Neuronal stem cell (in vitro differentiated cells): ENCODE data around the gene TRIM14.

ENCODE experiments used
- DNase-seq: peaks from one replicate; pipeline ENCODE4 v3.0.0-alpha.2; 2013; ENCODE audit warnings: low spot score
- H2AFZ ChIP-seq: one replicate; pipeline ENCODE4 v1.6.1; 2013; ENCODE audit warnings: mild to moderate bottlenecking, low read length, inconsistent platforms
- H2AK5ac ChIP-seq: 2 replicates; pipeline ENCODE4 v1.6.1; 2013; ENCODE audit warnings: low read depth, mild to moderate bottlenecking, inconsistent platforms, low read length, moderate library complexity, mixed read lengths
- H2BK120ac ChIP-seq: 2 replicates; pipeline ENCODE4 v1.6.1; 2013; ENCODE audit warnings: low read depth, mild to moderate bottlenecking, inconsistent platforms, low read length, moderate library complexity, mixed read lengths
- H2BK12ac ChIP-seq: one replicate; pipeline ENCODE4 v1.6.1; 2013; ENCODE audit warnings: low read length, inconsistent platforms
- H2BK15ac ChIP-seq: 2 replicates; pipeline ENCODE4 v1.6.1; 2013; ENCODE audit warnings: mild to moderate bottlenecking, low read length, inconsistent platforms, mixed read lengths
- H2BK5ac ChIP-seq: one replicate; pipeline ENCODE4 v1.6.1; 2013; ENCODE audit warnings: inconsistent platforms, mild to moderate bottlenecking, low read length, moderate library complexity
- H3K14ac ChIP-seq: one replicate; pipeline ENCODE4 v1.6.1; 2013; ENCODE audit warnings: low read length, inconsistent platforms
- H3K18ac ChIP-seq: 2 replicates; pipeline ENCODE4 v1.6.1; 2013; ENCODE audit warnings: low read length, inconsistent platforms
- H3K23ac ChIP-seq: 2 replicates; pipeline ENCODE4 v1.6.1; 2013; ENCODE audit warnings: low read depth, mild to moderate bottlenecking, mixed read lengths, low read length, inconsistent platforms; ENCODE audit not compliant: poor library complexity
- H3K27ac ChIP-seq: replicated peaks from 3 replicates; pipeline ENCODE4 v1.5.1; 2013; ENCODE audit warnings: low read length, inconsistent platforms
- H3K27me3 ChIP-seq, 3 experiments: 2 replicates each; pipeline ENCODE4 v1.6.1; 2013; ENCODE audit warnings: low read length in 3 of 3, mild to moderate bottlenecking in 2 of 3, inconsistent platforms in 1 of 3, low read depth in 1 of 3, mixed read lengths in 1 of 3, moderate library complexity in 1 of 3; ENCODE audit not compliant: control insufficient read depth in 3 of 3, insufficient read depth in 3 of 3
- H3K36me3 ChIP-seq, 2 donors: replicated peaks in 1 of 2; 2 replicates each; pipeline ENCODE4 v1.6.1; 2013; ENCODE audit warnings: low read length in 2 of 2; ENCODE audit not compliant: control insufficient read depth in 2 of 2, insufficient read depth in 2 of 2
- H3K4ac ChIP-seq: 2 replicates; pipeline ENCODE4 v1.6.1; 2013; ENCODE audit warnings: inconsistent platforms, mild to moderate bottlenecking, low read length, moderate library complexity
- H3K4me1 ChIP-seq, 2 donors: 1 replicate in 1 of 2; 2 replicates in 1 of 2; pipeline ENCODE4 v1.6.1; 2013; ENCODE audit warnings: low read length in 2 of 2, low read depth in 1 of 2; ENCODE audit not compliant: control insufficient read depth in 2 of 2, insufficient read depth in 1 of 2
- H3K4me2 ChIP-seq: one replicate; pipeline ENCODE4 v1.6.1; 2013; ENCODE audit warnings: mild to moderate bottlenecking, low read length, inconsistent platforms; ENCODE audit not compliant: insufficient read depth, poor library complexity, severe bottlenecking
- H3K4me3 ChIP-seq, 2 donors: 2 replicates each; pipeline ENCODE4 v1.5.1; 2013; ENCODE audit warnings: low read length in 2 of 2, mild to moderate bottlenecking in 2 of 2, inconsistent platforms in 1 of 2, moderate library complexity in 1 of 2
- H3K79me1 ChIP-seq: one replicate; pipeline ENCODE4 v1.6.1; 2013; ENCODE audit warnings: low read depth, mild to moderate bottlenecking, inconsistent platforms, low read length, moderate library complexity
- H3K9ac ChIP-seq: one replicate; pipeline ENCODE4 v1.6.1; 2013; ENCODE audit warnings: mild to moderate bottlenecking, low read depth, low read length, inconsistent platforms; ENCODE audit not compliant: poor library complexity
- H3K9me3 ChIP-seq, 2 donors: replicated peaks in 1 of 2; 2 replicates each; pipeline versions ENCODE3 to v1.6.1; 2013; ENCODE audit warnings: low read length in 2 of 2, mild to moderate bottlenecking in 2 of 2, inconsistent platforms in 1 of 2, low read depth in 1 of 2, mixed read lengths in 1 of 2, moderate library complexity in 1 of 2; ENCODE audit not compliant: control insufficient read depth in 2 of 2, insufficient read depth in 1 of 2
- H4K8ac ChIP-seq: one replicate; pipeline ENCODE4 v1.6.1; 2013; ENCODE audit warnings: low read depth, mild to moderate bottlenecking, inconsistent platforms, low read length, moderate library complexity
- H4K91ac ChIP-seq: one replicate; pipeline ENCODE4 v1.6.1; 2013; ENCODE audit warnings: low read length, low read depth, mild to moderate bottlenecking, inconsistent platforms; ENCODE audit not compliant: poor library complexity
- WGBS, 2 donors: extraction: QIAGEN DNeasy Blood & Tissue Kit; methylation state at CpG; one replicate each; pipeline ENCODE4 v1.1.7; 2013; ENCODE audit warnings: missing lambda C conversion rate in 2 of 2, mixed read lengths in 1 of 2; ENCODE audit not compliant: insufficient read length in 2 of 2, insufficient replicate concordance in 1 of 2; ENCODE audit errors: extremely low coverage in 2 of 2; 5-methylcytosine and 5-hydroxymethylcytosine counted together

TRIM14 gene

DNA sequence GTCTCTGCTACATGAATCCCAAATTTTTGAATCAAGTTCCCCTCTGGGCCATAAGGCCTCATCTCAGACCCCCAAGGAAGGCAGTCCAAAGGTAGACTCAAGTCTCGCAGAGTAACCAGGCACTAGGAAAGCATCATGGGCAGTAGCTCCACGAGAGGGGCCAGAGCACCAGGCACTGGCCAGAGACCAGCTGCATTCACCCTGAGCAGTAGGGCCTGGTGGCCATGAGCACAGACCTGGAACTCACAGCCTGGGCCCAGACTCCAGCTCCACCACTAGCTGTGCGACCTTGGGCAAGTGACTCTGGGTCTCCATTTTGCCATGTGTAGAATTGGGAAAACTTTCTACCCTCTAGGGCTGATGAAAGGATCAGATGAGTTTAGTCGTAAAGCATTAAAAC, 34.0 kb downstream of the TRIM14 start:
- no peak overlapping the region for H3K27ac ChIP-seq
- H2AFZ ChIP-seq: no peak overlapping the region
- H4K8ac ChIP-seq: no peak overlapping the region
- H3K4ac ChIP-seq: no peak overlapping the region
- H3K9me3 ChIP-seq: no peaks in the 10 kb centered on the region
- H3K4me3 ChIP-seq: no peak overlapping the region
- no peak overlapping the region for H2AK5ac ChIP-seq
- H3K36me3 ChIP-seq: peaks cover 13 to 36% of the 10 kb centered on the region in 2 donors
- H2BK120ac ChIP-seq: no peak overlapping the region
- H3K79me1 ChIP-seq: no peaks in the 10 kb centered on the region
- no peak for DNase-seq
- no peak overlapping the region for H3K9ac ChIP-seq
- no peak overlapping the region for H4K91ac ChIP-seq
- no peak overlapping the region for H3K18ac ChIP-seq
- no peak overlapping the region for H3K4me2 ChIP-seq
- H3K27me3 ChIP-seq: peaks cover 0 to 3% (median 0%) of the 10 kb centered on the region in 3 experiments
- no CpG with 5 or more reads among the region's 4 CpGs for WGBS, 2 donors
- H3K14ac ChIP-seq: no peak overlapping the region
- no peak overlapping the region for H2BK15ac ChIP-seq
- H2BK5ac ChIP-seq: no peak overlapping the region
- no peak overlapping the region for H3K23ac ChIP-seq
- H2BK12ac ChIP-seq: no peak overlapping the region
- peaks cover 5 to 13% of the 10 kb centered on the region in 2 donors for H3K4me1 ChIP-seq

DNA sequence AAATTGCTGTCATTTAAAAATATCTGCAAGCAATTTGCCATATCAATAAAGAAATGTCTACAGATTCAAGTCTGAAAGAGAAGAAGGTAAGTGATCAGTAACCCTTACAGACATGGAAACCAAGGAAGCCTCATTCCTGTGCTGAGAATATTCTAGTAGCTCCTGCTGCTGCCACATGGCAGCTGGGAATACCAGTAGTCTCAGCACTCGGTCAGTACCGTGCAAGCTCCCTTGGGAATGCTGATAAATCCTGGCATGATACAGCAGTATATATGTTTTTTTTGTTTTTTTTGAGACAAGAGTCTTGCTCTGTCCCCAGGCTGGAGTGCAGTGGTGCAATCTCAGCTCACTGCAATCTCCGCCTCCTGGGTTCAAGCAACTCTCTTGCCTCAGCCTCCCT, 34.6 kb downstream of the TRIM14 start:
- Histone ChIP-seq H3K9ac (no peak overlapping the region), H3K4me1 (peaks cover 5 to 13% of the 10 kb centered on the region in 2 donors), H4K8ac (no peak overlapping the region), H3K9me3 (no peaks in the 10 kb centered on the region), H3K27me3 (peaks cover 0 to 3% (median 0%) of the 10 kb centered on the region in 3 experiments), H4K91ac (no peak overlapping the region), H2BK5ac (no peak overlapping the region), H3K23ac (no peak overlapping the region), H3K4me2 (no peak overlapping the region), H2BK12ac (no peak overlapping the region), H3K4ac (no peak overlapping the region), H3K14ac (no peak overlapping the region), H2BK120ac (no peak overlapping the region), H3K36me3 (peaks cover 13 to 36% of the 10 kb centered on the region in 2 donors), H2AFZ (no peak overlapping the region), H3K79me1 (no peaks in the 10 kb centered on the region), H3K4me3 (no peak overlapping the region), H3K27ac (no peak overlapping the region), H2BK15ac (no peak overlapping the region), H3K18ac (no peak overlapping the region), H2AK5ac (no peak overlapping the region)
- no CpG with 5 or more reads among the region's 3 CpGs for WGBS, 2 donors
- no peak for DNase-seq

DNA sequence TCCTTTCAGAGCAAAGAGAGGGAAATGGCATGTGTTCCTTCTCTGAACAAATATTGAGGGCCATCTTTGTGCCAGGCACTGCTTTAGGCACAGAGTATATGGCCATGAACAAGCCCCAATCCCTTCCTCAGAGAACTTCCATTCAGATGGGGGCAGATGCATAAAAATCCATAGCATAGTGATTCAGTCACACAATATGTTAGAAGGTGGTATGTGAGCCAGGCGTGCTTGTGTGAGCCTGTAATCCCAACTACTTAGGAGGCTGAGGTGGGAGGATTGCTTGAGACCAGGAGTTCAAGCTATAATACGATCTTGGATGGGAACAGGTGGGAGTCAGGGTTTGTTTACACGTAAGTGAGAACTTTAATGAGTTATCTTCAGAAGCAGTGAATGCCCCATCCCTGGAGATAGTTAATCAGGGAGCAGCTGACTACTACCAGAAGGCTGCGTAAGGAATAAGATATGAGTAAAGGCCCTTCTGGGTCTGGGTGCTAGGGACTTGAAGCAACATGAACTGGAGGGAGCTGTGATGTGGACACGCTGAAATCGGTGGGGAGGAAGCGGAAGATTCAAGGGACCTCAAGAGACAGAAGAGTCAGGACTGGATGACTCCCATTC, 35.3 kb downstream of the TRIM14 start:
- no peak overlapping the region for H3K4me3 ChIP-seq
- no peak overlapping the region for H3K14ac ChIP-seq
- H3K4me2 ChIP-seq: no peak overlapping the region
- H2BK5ac ChIP-seq: no peak overlapping the region
- peaks cover 0 to 3% (median 0%) of the 10 kb centered on the region in 3 experiments for H3K27me3 ChIP-seq
- no CpG with 5 or more reads among the region's 7 CpGs for WGBS, 2 donors
- no peak overlapping the region for H2AFZ ChIP-seq
- no peak for DNase-seq
- H3K23ac ChIP-seq: no peak overlapping the region
- no peak overlapping the region for H4K91ac ChIP-seq
- no peak overlapping the region for H2AK5ac ChIP-seq
- H3K79me1 ChIP-seq: no peaks in the 10 kb centered on the region
- H2BK12ac ChIP-seq: no peak overlapping the region
- H3K9ac ChIP-seq: no peak overlapping the region
- H3K18ac ChIP-seq: no peak overlapping the region
- H3K4me1 ChIP-seq: peaks cover 5 to 13% of the 10 kb centered on the region in 2 donors
- H3K27ac ChIP-seq: no peak overlapping the region
- H3K4ac ChIP-seq: no peak overlapping the region
- no peak overlapping the region for H2BK15ac ChIP-seq
- H2BK120ac ChIP-seq: no peak overlapping the region
- no peak overlapping the region for H4K8ac ChIP-seq
- H3K9me3 ChIP-seq: no peaks in the 10 kb centered on the region
- peaks cover 13 to 40% of the 10 kb centered on the region in 2 donors for H3K36me3 ChIP-seq

DNA sequence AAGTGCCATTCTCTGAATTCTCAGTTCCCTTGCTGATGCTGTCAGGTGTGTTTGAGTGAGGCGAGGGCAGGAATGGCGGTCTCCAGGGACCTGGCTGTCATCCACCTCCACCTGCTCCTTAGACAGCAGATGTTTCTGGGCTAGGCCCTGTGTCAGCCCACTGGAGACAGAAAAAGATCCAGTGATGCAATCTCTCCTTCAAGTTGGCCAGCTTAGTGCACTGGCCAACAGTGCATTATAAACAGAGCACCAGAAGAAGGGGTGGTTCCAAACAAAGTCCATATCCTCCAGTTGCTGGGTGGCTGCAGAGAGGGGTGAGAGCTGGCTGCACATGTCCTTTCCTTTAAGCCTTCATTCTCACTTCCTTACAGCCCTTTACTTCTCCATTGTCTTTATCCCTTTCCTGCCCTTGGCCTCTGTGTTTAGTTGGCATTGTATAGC, 35.9 kb downstream of the TRIM14 start:
- Histone ChIP-seq H3K14ac (no peak overlapping the region), H2AFZ (no peak overlapping the region)
- WGBS, 2 donors: no CpG with 5 or more reads among the region's 2 CpGs

More for the DNA sequence above, 35.9 kb downstream of the TRIM14 start:
- no peak overlapping the region for H3K4me3 ChIP-seq
- no peak overlapping the region for H3K4me2 ChIP-seq
- no peaks in the 10 kb centered on the region for H3K79me1 ChIP-seq
- no peak overlapping the region for H4K91ac ChIP-seq
- H3K27ac ChIP-seq: no peak overlapping the region
- H2BK15ac ChIP-seq: no peak overlapping the region
- H3K9ac ChIP-seq: no peak overlapping the region
- no peaks in the 10 kb centered on the region for H3K9me3 ChIP-seq
- no peak overlapping the region for H2BK12ac ChIP-seq
- no peak overlapping the region for H2BK5ac ChIP-seq
- no peak overlapping the region for H2AK5ac ChIP-seq
- H4K8ac ChIP-seq: no peak overlapping the region
- no peak for DNase-seq
- H3K36me3 ChIP-seq: peaks cover 13 to 41% of the 10 kb centered on the region in 2 donors
- H3K18ac ChIP-seq: no peak overlapping the region
- H3K4me1 ChIP-seq: peaks cover 5 to 13% of the 10 kb centered on the region in 2 donors
- H2BK120ac ChIP-seq: no peak overlapping the region
- H3K23ac ChIP-seq: no peak overlapping the region
- H3K27me3 ChIP-seq: peaks cover 0 to 3% (median 0%) of the 10 kb centered on the region in 3 experiments
- H3K4ac ChIP-seq: no peak overlapping the region
